Umbilical cord (tissue), 2 donors: ENCODE results near the gene CABP1. TPM values are rescaled to one million over a fixed set of nuclear protein-coding genes. Genes with fewer than 3 reads are reported as not detected.
A peak's percentile ranks its signal among the peaks of the same experiment; 100 is the strongest.

Experiments used
- DNase-seq: peaks from one replicate; pipeline ENCODE4 v3.0.0-alpha.2; 2015; ENCODE audit warnings: low spot score
- total RNA-seq: library from RNA; depleted of rRNA; stranded (reverse); fragments of >200 nt; gene quantifications from one replicate; pipeline ENCODE4 v1.2.3, GENCODE V29; 2014; ENCODE audit warnings: low replicate concordance; ENCODE audit not compliant: insufficient read depth

CABP1 gene
- total RNA-seq, 1 donor from 2014 or later = 3.9 TPM

DNA sequence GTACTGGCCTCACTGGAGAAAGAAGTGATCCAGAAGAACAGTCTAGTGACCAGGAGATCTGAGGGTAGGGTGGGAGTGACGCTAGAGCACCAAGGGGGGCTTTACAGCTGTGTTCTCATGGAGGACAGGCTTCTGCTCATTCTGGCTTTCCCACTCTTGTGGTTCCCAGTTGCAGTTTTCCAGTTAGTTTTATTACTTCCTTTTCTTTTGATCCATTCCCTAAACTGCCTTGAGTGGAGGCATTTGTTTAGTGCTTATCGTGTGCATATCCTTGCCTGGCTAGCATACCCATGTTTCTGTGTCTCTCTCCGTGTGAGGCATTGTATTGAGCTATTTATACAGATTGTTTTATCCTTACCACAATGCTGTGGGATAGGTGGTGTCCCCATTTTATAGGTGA is 50.6 kb downstream of the CABP1 start:
- no peak for DNase-seq

GRCh38 chr12:120692524-120693033 is 52.2 kb downstream of the CABP1 start:
- DNase-seq = no peak

DNA sequence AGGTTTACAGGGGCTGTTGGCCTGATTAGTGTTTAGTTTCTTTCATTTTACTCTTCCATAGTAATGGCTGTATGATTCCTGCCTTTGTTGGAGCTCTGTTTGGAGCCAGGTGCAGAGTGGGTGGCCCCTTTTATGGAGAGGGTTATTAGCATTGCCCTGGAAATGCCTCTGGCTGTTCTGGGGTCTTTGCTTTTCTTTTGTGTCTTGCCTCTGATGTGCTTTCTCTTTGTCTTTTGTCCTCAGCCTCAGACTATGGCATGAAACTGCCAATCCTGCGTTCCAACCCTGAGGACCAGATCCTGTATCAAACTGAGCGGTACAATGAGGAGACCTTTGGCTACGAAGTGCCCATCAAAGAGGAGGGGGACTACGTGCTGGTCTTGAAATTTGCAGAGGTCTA is 53.4 kb downstream of the CABP1 start:
- DNase-seq = no peak

DNA sequence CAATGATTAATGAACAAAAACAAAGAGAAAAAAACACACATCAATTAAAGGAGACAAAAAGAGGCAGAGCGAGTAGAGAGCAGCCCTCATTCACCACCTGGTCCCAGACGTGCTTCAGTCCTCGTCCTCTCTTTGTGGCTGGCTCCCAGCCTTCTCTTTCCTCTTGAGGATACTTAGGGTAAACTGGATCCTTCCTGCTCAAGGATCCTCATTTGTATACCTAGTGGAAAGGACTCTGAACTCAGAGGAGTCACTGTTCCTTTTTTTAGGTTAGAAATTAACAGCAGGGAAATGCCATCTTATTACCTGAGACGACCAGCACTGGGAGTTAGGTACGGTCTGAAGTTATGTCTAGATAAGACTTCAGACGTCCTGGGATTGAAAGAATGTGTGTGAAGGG is 56.2 kb downstream of the CABP1 start:
- no peak for DNase-seq

DNA sequence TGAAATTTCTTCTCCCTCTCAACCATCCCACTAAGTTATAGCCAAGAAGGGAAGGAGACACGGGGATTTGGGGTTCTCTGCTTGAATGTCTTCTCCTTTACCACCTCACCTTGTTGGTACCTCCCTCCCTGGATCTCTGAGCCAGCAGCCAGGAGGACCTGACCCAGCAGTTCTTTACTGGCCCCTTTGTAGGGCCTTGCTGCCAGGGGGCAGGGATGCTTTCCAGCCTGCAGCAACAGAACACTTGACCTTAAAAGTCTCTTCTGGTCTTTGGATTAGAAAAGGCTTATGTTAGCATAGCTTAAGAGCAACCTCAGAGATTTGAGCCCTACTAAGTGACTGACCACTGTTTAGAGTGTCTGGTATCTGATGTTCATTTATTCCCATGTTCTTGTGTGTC is 56.9 kb downstream of the CABP1 start:
- DNase-seq = no peak

GRCh38 chr12:120698665-120699064 is 58.2 kb downstream of the CABP1 start:
- no peak for DNase-seq

DNA sequence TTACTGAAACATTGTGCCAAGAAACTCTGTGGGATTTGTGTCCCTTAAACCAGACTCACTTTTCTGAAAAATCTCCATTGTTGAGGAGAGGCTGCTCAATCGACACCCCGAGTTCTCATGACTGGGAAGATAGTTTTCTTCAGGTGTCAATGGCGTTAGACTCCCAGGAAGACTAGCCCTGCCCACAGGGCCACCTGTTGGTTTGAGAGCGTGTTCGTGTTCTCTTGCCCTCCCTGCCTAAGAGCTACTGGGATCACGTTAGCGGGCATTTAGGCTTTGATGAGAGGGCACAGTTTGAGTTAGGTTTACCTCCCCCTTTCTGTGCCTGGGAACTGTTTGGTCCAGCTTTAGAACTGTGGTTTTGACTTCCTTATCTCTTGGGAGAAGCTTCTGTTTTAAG is 59.1 kb downstream of the CABP1 start:
- DNase-seq = no peak

DNA sequence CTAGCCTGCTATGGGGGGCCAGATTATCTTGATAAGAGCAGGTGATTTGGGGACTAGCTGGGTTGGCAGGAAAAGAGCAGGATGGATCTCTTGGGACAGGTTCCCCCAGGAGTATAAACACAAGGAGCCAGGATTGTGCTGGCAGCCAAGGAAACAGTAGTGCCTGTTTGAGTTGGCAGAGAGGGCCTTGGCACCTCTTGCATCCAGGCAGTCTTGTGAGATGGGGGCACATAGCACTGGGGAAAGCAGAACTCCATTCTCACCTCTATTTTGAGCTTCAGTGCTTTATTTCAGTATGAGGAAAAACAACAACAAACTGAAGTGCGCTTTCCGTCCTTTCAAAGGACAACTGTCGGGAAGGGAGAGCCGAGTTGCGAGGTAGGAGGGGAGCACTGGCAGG is 60.5 kb downstream of the CABP1 start:
- no peak for DNase-seq

DNA sequence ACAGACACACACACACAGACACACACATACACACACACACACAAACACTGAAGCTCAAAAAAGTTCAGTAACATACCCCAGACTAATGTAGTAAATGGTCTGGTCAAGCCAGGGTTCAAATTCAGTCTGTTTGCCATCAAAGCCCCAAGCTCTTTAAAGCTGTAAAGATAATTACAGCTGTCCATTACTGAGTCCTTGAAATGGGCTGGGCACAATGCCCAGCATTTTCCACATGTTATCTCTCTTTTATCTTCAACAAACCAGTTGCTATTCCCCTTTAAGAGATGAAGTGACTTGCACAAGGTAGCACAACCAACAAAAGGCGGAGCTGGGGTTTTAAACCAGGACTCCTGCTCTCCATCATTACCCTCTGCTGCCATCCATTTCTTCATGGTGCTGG is 62.2 kb downstream of the CABP1 start:
- DNase-seq = no peak

- no peak for DNase-seq
Observed at GRCh38 chr12:120703311-120703942, 63.0 kb downstream of the CABP1 start.

GRCh38 chr12:120705618-120706017 is 65.2 kb downstream of the CABP1 start:
- no peak for DNase-seq

- no peak for DNase-seq
Observed at GRCh38 chr12:120706029-120706428, 65.6 kb downstream of the CABP1 start.

GRCh38 chr12:120708651-120709050 is 68.2 kb downstream of the CABP1 start:
- DNase-seq = no peak

DNA sequence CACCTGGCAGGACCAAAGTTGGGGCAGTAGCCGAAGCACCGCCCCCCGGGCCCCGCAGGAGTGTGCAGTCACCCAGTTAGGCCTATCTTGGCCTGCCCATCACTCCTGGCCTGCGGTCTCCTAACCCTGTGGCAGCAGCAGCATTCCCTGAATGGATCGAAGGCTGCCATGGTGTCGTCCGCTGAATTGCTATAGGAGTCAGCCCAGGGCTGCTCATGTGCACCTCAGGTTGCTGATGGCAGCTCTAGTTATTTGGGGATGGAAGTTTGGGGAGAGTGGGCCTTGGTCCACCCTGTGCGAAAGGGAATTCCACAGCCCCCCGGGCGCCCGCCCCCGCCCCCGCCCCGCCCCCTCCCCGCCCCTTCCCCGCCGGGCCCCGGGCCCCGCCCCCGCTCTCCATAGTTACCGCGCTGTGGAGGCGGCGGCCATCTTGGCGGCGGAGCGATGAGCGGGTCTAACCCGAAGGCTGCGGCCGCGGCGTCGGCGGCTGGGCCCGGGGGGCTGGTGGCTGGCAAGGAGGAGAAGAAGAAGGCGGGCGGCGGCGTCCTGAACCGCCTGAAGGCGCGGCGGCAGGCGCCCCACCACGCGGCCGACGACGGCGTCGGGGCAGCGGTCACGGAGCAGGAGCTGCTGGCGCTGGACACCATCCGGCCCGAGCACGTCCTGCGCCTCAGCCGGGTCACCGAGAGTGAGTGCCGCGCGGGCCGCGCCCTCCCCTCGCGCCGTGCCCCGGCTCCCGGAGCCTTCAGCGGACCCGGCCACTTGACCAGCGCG is 69.8 kb downstream of the CABP1 start, which contains the start of gene UNC119B:
UNC119B (plus strand) TSS at position 428 of the 774 bp plus-strand sequence; CDS start at position 445, 17 bp downstream.
- peak; percentile 73 for DNase-seq

DNA sequence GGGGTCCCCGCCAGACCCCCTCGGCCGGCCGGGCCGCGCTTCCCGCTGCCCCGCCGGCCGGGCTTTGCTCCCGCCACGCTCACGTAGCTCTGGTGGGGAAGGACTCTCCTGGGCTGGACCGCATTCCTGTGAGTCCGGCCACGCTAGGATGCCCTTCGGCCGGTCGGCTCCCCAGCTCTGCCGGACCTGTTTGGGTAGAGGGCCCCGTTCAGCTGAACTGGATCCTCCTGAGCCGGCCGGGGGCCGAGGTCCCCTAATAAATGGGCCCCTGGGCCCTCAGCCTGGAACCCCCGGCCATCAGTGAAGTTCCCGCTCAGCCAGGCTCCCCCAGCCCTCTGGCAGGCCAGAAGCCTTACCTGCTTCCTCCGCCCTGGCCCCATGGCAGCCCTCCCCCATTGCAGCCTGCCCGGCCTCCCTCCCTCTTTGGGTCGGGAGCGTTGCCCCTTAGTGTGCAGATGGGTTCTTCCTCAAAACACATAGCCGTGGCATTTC is 70.4 kb downstream of the CABP1 start:
- DNase-seq = no peak

GRCh38 chr12:120711411-120711810 is 71.0 kb downstream of the CABP1 start:
- DNase-seq = no peak

- no peak for DNase-seq
Observed at GRCh38 chr12:120712610-120713009, 72.2 kb downstream of the CABP1 start.

- peak; percentile 84 for DNase-seq
Observed at GRCh38 chr12:120713861-120714482, 73.5 kb downstream of the CABP1 start.
